IMR-90 (cell line): ENCODE data around the gene LATS1. TPM values are rescaled to one million over a fixed set of nuclear protein-coding genes. Genes with fewer than 3 reads are reported as not detected.

Experiments
- ATAC-seq: fragments of 200-7000 bp; cut with Tn5 transposase; 2 replicates; pipeline ENCODE4 v1.9.1; 2020; ENCODE audit warnings: low read depth, mild to moderate bottlenecking, moderate library complexity
- BruUV-seq: library from RNA; stranded (reverse); fragments of 400-500 nt; replicated peaks from 2 replicates; lab custom pipeline; 2021; lab: Mats Ljungman, UMichigan
- CTCF ChIA-PET: fragments of 300-600 bp; formaldehyde crosslinking; extraction: SDS; loops from one replicate; lab custom pipeline; 2021; ENCODE audit warnings: antibody characterized with exemption; lab: Yijun Ruan, JAX
- POLR2A ChIA-PET: fragments of 300-600 bp; sonication (Branson Sonifier 250); formaldehyde crosslinking; loops from one replicate; lab custom pipeline; 2022; ENCODE audit warnings: antibody characterized with exemption; ENCODE audit not compliant: unreplicated experiment; lab: Charles Lee
- DNase-seq: peaks from one replicate; pipeline ENCODE4 v3.0.0; 2013
- H2AFZ ChIP-seq: replicated peaks from 2 replicates; pipeline ENCODE3; 2013; ENCODE audit warnings: low read length, mild to moderate bottlenecking; ENCODE audit not compliant: poor library complexity
- H2AK5ac ChIP-seq: 2 replicates; pipeline ENCODE4 v1.6.1; 2013; ENCODE audit warnings: low read depth, low read length, inconsistent platforms
- H2AK9ac ChIP-seq: replicated peaks from 2 replicates; pipeline ENCODE3; 2013; ENCODE audit warnings: mild to moderate bottlenecking, low read depth, low read length, moderate library complexity; ENCODE audit not compliant: poor library complexity
- H2BK120ac ChIP-seq: 2 replicates; pipeline ENCODE4 v1.6.1; 2013; ENCODE audit warnings: low read depth, low read length, inconsistent platforms
- H2BK15ac ChIP-seq: 3 replicates; pipeline ENCODE4 v1.6.1; 2013; ENCODE audit warnings: low read depth, low read length, inconsistent platforms
- H2BK20ac ChIP-seq: 2 replicates; pipeline ENCODE4 v1.6.1; 2013; ENCODE audit warnings: low read depth, mild to moderate bottlenecking, inconsistent platforms, low read length, moderate library complexity
- H2BK5ac ChIP-seq: 2 replicates; pipeline ENCODE4 v1.6.1; 2013; ENCODE audit warnings: mild to moderate bottlenecking, low read depth, low read length, inconsistent platforms; ENCODE audit not compliant: poor library complexity, severe bottlenecking
- H3K14ac ChIP-seq: replicated peaks from 2 replicates; pipeline ENCODE4 v1.6.1; 2013; ENCODE audit warnings: low read depth, low read length, inconsistent platforms
- H3K18ac ChIP-seq: 2 replicates; pipeline ENCODE4 v1.6.1; 2013; ENCODE audit warnings: low read depth, low read length, control low read depth
- H3K23ac ChIP-seq: 2 replicates; pipeline ENCODE4 v1.6.1; 2013; ENCODE audit warnings: low read depth, low read length, inconsistent platforms
- H3K27ac ChIP-seq: 2 replicates; pipeline ENCODE4 v1.5.1; 2013; ENCODE audit warnings: mild to moderate bottlenecking, control low read depth, low read length; ENCODE audit not compliant: insufficient read depth
- H3K27me3 ChIP-seq: 2 replicates; pipeline ENCODE4 v1.6.1; 2013; ENCODE audit warnings: low read length; ENCODE audit not compliant: control insufficient read depth, insufficient read depth
- H3K36me3 ChIP-seq: 2 replicates; pipeline ENCODE4 v1.6.1; 2013; ENCODE audit warnings: low read length, mixed read lengths; ENCODE audit not compliant: control insufficient read depth, insufficient read depth
- H3K4ac ChIP-seq: 2 replicates; pipeline ENCODE4 v1.6.1; 2013; ENCODE audit warnings: low read depth, low read length, inconsistent platforms
- H3K4me1 ChIP-seq: 2 replicates; pipeline ENCODE4 v1.6.1; 2013; ENCODE audit warnings: low read length, mixed read lengths; ENCODE audit not compliant: control insufficient read depth, insufficient read depth
- H3K4me2 ChIP-seq: 2 replicates; pipeline ENCODE4 v1.6.1; 2013; ENCODE audit warnings: low read depth, mild to moderate bottlenecking, control low read depth, low read length, moderate library complexity
- H3K4me3 ChIP-seq: 2 replicates; pipeline ENCODE4 v1.5.1; 2013; ENCODE audit warnings: low read depth, mild to moderate bottlenecking, control low read depth, low read length, moderate library complexity; ENCODE audit not compliant: insufficient read depth
- H3K56ac ChIP-seq: 2 replicates; pipeline ENCODE4 v1.6.1; 2013; ENCODE audit warnings: low read length, inconsistent platforms; ENCODE audit not compliant: insufficient read depth; ENCODE audit errors: extremely low read depth
- H3K79me1 ChIP-seq, 2 experiments: 2 replicates each; pipeline ENCODE4 v1.6.1; 2013; ENCODE audit warnings: low read length in 2 of 2, inconsistent platforms in 1 of 2, low read depth in 1 of 2
- H3K9ac ChIP-seq: 2 replicates; pipeline ENCODE4 v1.6.1; 2013; ENCODE audit warnings: low read depth, low read length, control low read depth
- H3K9me1 ChIP-seq: 2 replicates; pipeline ENCODE4 v1.6.1; 2013; ENCODE audit warnings: low read length, inconsistent platforms; ENCODE audit not compliant: insufficient read depth
- H3K9me3 ChIP-seq: 2 replicates; pipeline ENCODE4 v1.6.1; 2013; ENCODE audit warnings: low read length; ENCODE audit not compliant: control insufficient read depth, insufficient read depth
- H4K20me1 ChIP-seq: 2 replicates; pipeline ENCODE4 v1.6.1; 2013; ENCODE audit warnings: low read length, inconsistent platforms; ENCODE audit not compliant: insufficient read depth
- H4K5ac ChIP-seq: 2 replicates; pipeline ENCODE4 v1.6.1; 2013; ENCODE audit warnings: mild to moderate bottlenecking, low read depth, low read length, control low read depth
- H4K8ac ChIP-seq, 2 experiments: 2 replicates each; pipeline ENCODE4 v1.6.1; 2013; ENCODE audit warnings: low read depth in 2 of 2, low read length in 2 of 2, control low read depth in 1 of 2, inconsistent platforms in 1 of 2
- H4K91ac ChIP-seq: 2 replicates; pipeline ENCODE4 v1.6.1; 2013; ENCODE audit warnings: low read depth, low read length, inconsistent platforms; ENCODE audit not compliant: insufficient read depth
- CEBPB ChIP-seq: IDR thresholded peaks from 2 replicates; pipeline ENCODE4 v1.6.1; 2012; ENCODE audit warnings: low read depth, low read length, improper control_type of control experiment
- CHD1 ChIP-seq: IDR thresholded peaks from 2 replicates; pipeline ENCODE4 v1.6.1; 2012; ENCODE audit warnings: low read depth, low read length, improper control_type of control experiment
- ELK1 ChIP-seq: fragments of 150-350 bp; IDR thresholded peaks from 2 replicates; pipeline ENCODE4 v1.6.1; 2016; ENCODE audit warnings: low read depth, mild to moderate bottlenecking, low read length, moderate library complexity, borderline replicate concordance
- FOS ChIP-seq: fragments of 150-350 bp; IDR thresholded peaks from 2 replicates; pipeline ENCODE4 v1.6.1; 2016; ENCODE audit warnings: low read depth, low read length
- MAFK ChIP-seq: IDR thresholded peaks from 2 replicates; pipeline ENCODE4 v1.6.1; 2012; ENCODE audit warnings: low read depth, low read length, improper control_type of control experiment
- MAZ ChIP-seq: IDR thresholded peaks from 2 replicates; pipeline ENCODE4 v1.6.1; 2012; ENCODE audit warnings: low read depth, mild to moderate bottlenecking, low read length, improper control_type of control experiment, moderate library complexity, borderline replicate concordance
- MXI1 ChIP-seq: IDR thresholded peaks from 2 replicates; pipeline ENCODE4 v1.6.1; 2012; ENCODE audit warnings: low read depth, mild to moderate bottlenecking, low read length, moderate library complexity, borderline replicate concordance
- POLR2A ChIP-seq: IDR thresholded peaks from 2 replicates; pipeline ENCODE4 v1.6.1; 2012; ENCODE audit warnings: mild to moderate bottlenecking, low read depth, low read length
- RAD21 ChIP-seq: IDR thresholded peaks from 2 replicates; pipeline ENCODE4 v1.6.1; 2012; ENCODE audit warnings: low read length, improper control_type of control experiment
- RCOR1 ChIP-seq: IDR thresholded peaks from 2 replicates; pipeline ENCODE4 v1.6.1; 2012; ENCODE audit warnings: mild to moderate bottlenecking, low read length, improper control_type of control experiment; ENCODE audit not compliant: insufficient replicate concordance
- RFX5 ChIP-seq: IDR thresholded peaks from 2 replicates; pipeline ENCODE4 v1.8.0; 2012; ENCODE audit warnings: low read depth, mild to moderate bottlenecking, low read length, moderate library complexity
- SMC3 ChIP-seq: fragments of 150-350 bp; IDR thresholded peaks from 2 replicates; pipeline ENCODE4 v1.6.1; 2016; ENCODE audit warnings: low read depth, mild to moderate bottlenecking, antibody characterized with exemption, low read length, moderate library complexity
- WGBS, 2 experiments: methylation state at CpG; one replicate each; pipeline versions ENCODE4 v1.1.5 to v1.1.7; 2013; ENCODE audit warnings: missing lambda C conversion rate in 2 of 2; ENCODE audit not compliant: insufficient read length in 1 of 2; ENCODE audit errors: extremely low coverage in 2 of 2; 5-methylcytosine and 5-hydroxymethylcytosine counted together
- dilution Hi-C: fragments of 300-500 bp; cut with HindIII; formaldehyde crosslinking; loops from one replicate; pipeline ENCODE4 v1.14.3; 2018; ENCODE audit warnings: low sequenced_read_pairs; ENCODE audit not compliant: unreplicated experiment
- in situ Hi-C: fragments of 300-500 bp; cut with MboI; formaldehyde crosslinking; loops from 3 replicates; pipeline ENCODE4 v1.14.3; 2019; ENCODE audit warnings: low sequenced_read_pairs, inconsistent platforms, mixed read lengths
- intact Hi-C: fragments of 100-400 bp; cut with micrococcal nuclease; formaldehyde crosslinking; loops from 2 replicates; pipeline ENCODE4 v1.10.0; 2022
- polyA plus RNA-seq, 3 experiments: library from polyadenylated mRNA; depleted of rRNA; stranded (reverse); fragments of >200 nt; gene quantifications; 2 replicates each; pipeline ENCODE4 v1.2.3, GENCODE V29; 2012; ENCODE audit warnings: low replicate concordance in 1 of 3
- total RNA-seq: library from RNA; depleted of rRNA; stranded (reverse); fragments of >200 nt; gene quantifications from 2 replicates; pipeline ENCODE4 v1.2.3, GENCODE V29; 2012
- TF ChIP-seq, protein P1 (sequence below): conservative IDR thresholded peaks from 2 replicates; pipeline ENCODE4 v1.5.1; 2012; ENCODE audit warnings: mild to moderate bottlenecking, low read depth, low read length, improper control_type of control experiment

Gene LATS1
- total and polyA plus RNA-seq, 2 of the 4 experiments (the other 2 are of a cell fraction) = 7.9 to 20.1 TPM

DNA sequence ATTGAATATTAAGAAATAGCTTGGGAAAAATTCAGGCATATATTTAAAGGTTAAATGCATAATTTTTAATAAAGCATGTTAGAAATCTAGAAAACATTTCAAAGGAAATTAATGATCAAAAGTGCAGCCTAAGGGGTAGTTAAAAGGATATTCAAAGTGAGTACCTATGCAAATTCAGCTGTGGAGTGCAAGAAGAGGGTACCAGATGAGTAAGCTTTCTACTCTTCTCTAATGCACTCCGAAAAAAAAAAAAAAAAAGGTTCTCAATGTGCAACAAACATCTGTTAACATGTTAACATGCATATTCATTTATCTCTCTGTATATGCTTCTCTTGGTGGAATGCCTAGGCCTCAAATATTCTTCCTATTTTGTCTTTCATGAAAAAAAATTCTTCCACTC, 37.4 kb downstream of the LATS1 start:
- WGBS, 2 experiments = no CpG with 5 or more reads among the region's 1 CpG
- H2BK20ac ChIP-seq = no peak overlapping the region
- no peak overlapping the region for H2BK120ac ChIP-seq
- peaks cover 29% of the 10 kb centered on the region for H3K36me3 ChIP-seq
- peaks cover 4% of the 10 kb centered on the region for H3K9me1 ChIP-seq
- no peak for TF ChIP-seq POLR2A
- no peak for TF ChIP-seq FOS
- no peak for TF ChIP-seq MAZ
- no peak for TF ChIP-seq RFX5
- no peak for TF ChIP-seq ELK1
- no peak for TF ChIP-seq CHD1
- TF ChIP-seq, protein P1, sequence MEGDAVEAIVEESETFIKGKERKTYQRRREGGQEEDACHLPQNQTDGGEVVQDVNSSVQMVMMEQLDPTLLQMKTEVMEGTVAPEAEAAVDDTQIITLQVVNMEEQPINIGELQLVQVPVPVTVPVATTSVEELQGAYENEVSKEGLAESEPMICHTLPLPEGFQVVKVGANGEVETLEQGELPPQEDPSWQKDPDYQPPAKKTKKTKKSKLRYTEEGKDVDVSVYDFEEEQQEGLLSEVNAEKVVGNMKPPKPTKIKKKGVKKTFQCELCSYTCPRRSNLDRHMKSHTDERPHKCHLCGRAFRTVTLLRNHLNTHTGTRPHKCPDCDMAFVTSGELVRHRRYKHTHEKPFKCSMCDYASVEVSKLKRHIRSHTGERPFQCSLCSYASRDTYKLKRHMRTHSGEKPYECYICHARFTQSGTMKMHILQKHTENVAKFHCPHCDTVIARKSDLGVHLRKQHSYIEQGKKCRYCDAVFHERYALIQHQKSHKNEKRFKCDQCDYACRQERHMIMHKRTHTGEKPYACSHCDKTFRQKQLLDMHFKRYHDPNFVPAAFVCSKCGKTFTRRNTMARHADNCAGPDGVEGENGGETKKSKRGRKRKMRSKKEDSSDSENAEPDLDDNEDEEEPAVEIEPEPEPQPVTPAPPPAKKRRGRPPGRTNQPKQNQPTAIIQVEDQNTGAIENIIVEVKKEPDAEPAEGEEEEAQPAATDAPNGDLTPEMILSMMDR = no peak
- TF ChIP-seq CEBPB = no peak
- TF ChIP-seq SMC3 = no peak
- TF ChIP-seq MAFK = no peak
- no peak for TF ChIP-seq MXI1
- no peak for TF ChIP-seq RCOR1
- no peak for TF ChIP-seq RAD21
- H4K5ac ChIP-seq = no peak overlapping the region
- no peak overlapping the region for H3K4me2 ChIP-seq
- no peak overlapping the region for H3K56ac ChIP-seq
- intact Hi-C loops = no loop called here
- ChIA-PET CTCF (no interaction called here), POLR2A (no interaction called here)
- dilution Hi-C loops = no loop called here
- H3K4me1 ChIP-seq = no peaks in the 10 kb centered on the region
- no peaks in the 10 kb centered on the region for H3K9me3 ChIP-seq
- no peaks in the 10 kb centered on the region for H3K27me3 ChIP-seq
- no peak overlapping the region for H3K27ac ChIP-seq
- no peak overlapping the region for H4K91ac ChIP-seq
- no peak overlapping the region for H2AK5ac ChIP-seq
- ATAC-seq (no peak), DNase-seq (no peak)
- no peak overlapping the region for H3K23ac ChIP-seq
- no peak overlapping the region for H2AFZ ChIP-seq
- no peak overlapping the region for H3K4me3 ChIP-seq
- no peak overlapping the region for H4K8ac ChIP-seq
- H4K20me1 ChIP-seq = peaks cover 13% of the 10 kb centered on the region; the same call in 1 of the 2 replicates
- no peak overlapping the region for H3K18ac ChIP-seq
- peaks cover 18 to 37% of the 10 kb centered on the region in 2 experiments for H3K79me1 ChIP-seq
- H2BK15ac ChIP-seq = no peak overlapping the region
- H3K4ac ChIP-seq = no peak overlapping the region
- H3K14ac ChIP-seq = no peak overlapping the region
- no TSS peak for BruUV-seq
- in situ Hi-C loops = no loop called here
- no peak overlapping the region for H3K9ac ChIP-seq
- no peak overlapping the region for H2AK9ac ChIP-seq
- H2BK5ac ChIP-seq = no peak overlapping the region
